Daoy (cell line): ENCODE measurements around the gene ZMYM1. TPM values are rescaled to one million over a fixed set of nuclear protein-coding genes. Genes with fewer than 3 reads are reported as not detected.
A peak's percentile ranks its signal among the peaks of the same experiment; 100 is the strongest.
"Not testable (repeated sequence)": the region's sequence is repeated elsewhere in the genome, so short reads cannot be mapped to it uniquely, and the experiment has no call there.

Experiments
- DNase-seq: peaks from one replicate; pipeline ENCODE4 v3.0.0-alpha.2; 2015; ENCODE audit warnings: low read depth
- total RNA-seq: library from RNA; depleted of rRNA; stranded (reverse); fragments of >200 nt; shearing (Covaris generic); gene quantifications from 2 replicates; pipeline ENCODE4 v1.2.3, GENCODE V29; 2014

Gene ZMYM1
- total RNA-seq, 1 experiment from 2014 or later = 16.3 TPM

DNA sequence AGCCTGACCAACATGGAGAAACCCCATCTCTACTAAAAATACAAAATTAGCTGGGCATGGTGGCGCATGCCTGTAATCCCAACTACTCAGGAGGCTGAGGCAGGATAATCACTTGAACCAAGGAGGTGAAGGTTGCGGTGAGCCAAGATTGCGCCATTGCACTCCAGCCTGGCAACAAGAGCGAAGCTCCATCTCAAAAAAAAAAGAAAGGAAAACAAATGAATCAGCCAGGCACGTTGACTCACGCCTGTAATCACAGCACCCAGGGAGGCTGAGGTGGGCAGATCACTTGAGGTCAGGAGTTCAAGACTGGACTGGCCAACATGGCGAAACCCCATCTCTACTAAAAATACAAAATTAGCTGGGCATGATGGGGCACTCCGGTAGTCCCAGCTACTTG is 2.8 kb upstream of the ZMYM1 start:
- DNase-seq = peak; percentile 85

DNA sequence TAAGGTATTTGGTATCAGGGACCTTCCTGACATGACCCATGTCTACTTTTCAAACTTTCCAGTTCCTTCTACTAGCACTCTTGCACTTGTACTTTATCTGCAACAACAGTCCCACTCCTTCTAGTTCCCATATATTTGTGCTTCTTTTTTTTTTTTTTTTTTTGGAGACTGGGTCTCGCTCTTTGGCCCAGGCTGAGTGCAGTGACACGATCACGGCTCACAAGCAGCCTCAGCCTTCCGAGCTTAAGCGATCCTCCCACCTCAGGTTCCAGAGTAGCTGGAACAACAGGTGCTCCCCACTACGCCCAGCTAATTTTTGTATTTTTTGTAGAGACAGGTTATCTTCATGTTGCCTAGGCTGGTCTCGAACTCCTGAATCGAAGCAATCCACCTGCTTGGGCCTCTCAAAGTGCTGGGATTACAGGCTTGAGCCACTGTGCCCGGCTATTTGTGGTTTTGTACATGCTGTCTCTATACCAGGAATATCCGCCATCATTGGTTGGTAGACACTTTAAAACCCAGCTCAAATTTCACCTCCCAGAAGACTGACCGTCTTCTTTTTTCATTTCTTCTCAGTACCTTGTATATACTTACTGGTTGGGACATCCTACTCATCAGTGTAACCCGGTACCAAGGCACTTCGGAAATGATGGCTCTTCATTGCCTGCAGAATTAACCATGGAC is 1.1 kb downstream of the ZMYM1 start:
- no peak for DNase-seq

DNA sequence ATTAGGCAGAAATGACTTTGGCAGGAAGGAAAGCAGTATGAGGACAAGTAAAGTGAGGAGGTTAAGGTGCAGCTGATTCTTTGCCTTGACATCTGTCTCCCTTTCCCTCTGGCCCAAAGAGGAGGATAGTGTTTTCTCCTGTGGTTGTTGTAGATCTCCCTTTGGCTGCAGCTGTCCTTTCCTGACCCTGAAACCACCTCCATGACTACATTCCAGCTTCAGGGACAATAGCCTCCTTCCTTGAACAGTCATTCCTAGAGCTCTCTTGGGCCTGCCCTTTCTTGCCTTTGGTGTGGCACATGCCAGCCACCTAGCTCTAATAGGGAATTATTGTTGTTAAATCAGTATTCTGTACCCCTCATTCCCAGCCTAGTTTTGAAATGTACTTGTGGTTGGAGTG is 6.2 kb downstream of the ZMYM1 start:
- DNase-seq = no peak

DNA sequence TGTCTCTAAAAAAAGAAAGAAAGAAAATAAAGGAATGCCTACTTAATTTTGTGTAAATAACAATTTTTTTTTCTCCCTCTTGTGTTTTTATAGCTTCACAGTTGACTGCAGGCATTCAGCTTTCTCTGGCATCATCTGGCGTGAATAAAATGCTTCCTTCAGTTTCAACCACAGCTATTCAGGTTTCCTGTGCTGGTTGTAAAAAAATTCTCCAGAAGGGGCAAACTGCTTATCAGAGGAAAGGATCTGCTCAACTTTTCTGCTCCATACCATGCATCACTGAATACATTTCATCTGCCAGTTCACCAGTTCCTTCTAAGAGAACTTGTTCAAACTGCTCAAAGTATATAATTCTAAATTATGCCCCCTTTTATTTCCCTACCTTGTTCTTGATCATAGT is 18.0 kb downstream of the ZMYM1 start:
- no peak for DNase-seq

DNA sequence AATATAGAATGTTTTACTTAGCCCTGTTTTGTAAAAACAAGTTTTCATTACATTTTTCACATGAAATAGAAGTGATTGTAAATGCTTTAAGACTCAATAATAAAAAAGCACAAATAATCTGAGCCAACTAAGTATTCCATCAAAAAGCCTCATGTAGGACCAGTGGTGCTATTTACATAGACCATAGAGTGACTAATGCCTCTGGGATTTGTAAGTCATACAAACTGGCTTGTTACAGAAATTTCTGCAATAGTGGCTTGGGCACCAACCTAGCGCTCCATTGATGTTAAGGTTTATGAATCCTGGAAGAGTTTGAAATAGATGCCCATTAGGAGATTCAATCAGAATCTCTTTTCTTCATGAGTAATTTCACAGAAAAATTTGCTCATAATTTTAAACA is 31.9 kb downstream of the ZMYM1 start:
- DNase-seq = peak; percentile 12

DNA sequence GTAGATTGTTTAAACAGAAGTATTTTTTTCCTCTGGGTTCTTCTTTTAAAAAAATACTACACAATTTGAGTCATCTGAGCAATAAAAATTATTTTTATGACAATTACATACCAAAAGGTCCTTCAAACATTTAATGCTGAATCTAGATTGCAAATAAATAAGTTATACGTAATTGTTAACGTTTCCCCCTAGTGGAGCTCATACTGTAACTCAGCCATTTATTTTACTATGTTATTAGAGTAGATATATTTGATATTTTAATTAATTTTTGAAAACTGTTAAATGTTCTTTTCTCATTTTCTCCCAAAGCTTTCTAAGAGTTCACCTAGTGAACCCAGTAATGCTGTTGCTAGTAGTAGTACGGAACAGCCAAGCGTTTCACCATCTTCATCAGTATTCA is 33.5 kb downstream of the ZMYM1 start:
- DNase-seq = no peak

DNA sequence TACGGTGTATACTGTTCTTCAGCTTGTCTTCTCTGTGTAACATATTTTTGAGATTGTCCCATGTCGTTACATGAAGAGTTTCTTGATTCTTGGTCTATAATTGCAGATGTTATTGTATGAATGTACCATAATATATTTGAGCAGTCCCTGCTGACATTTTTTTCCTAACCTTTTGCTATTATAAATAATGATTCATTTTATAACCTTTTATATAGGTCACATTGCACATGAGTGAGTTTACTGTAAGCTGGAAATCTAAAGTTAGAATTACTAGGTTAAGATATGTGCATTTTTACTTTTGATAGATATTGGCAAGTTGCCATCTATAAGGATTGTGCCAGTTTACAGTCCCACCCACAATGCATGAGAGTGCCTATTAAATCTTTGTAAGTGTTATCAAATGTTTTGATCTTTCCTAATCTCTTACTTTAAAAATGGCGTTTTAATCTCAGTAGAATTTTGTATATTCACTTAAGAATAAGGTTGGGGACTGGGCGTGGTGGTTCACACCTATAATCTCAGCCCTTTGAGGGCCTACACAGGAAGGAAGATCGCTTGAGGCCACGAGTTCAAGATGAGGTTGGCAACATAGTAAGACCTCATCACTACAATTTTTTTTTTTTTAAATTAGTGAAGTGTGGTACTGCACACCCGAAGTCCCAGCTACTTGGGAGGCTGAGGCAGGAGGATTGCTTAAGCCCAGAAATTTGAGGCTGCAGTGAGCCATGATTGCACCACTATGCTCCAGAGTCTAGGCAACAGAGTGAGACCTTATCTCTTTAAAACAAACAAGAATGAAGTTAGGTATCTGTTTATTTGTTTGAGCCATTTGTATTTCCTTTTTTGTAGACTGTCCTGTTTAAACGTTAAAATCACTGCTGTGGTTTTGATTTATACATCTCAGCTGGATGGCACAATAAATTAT is 36.5 kb downstream of the ZMYM1 start:
- no peak for DNase-seq

DNA sequence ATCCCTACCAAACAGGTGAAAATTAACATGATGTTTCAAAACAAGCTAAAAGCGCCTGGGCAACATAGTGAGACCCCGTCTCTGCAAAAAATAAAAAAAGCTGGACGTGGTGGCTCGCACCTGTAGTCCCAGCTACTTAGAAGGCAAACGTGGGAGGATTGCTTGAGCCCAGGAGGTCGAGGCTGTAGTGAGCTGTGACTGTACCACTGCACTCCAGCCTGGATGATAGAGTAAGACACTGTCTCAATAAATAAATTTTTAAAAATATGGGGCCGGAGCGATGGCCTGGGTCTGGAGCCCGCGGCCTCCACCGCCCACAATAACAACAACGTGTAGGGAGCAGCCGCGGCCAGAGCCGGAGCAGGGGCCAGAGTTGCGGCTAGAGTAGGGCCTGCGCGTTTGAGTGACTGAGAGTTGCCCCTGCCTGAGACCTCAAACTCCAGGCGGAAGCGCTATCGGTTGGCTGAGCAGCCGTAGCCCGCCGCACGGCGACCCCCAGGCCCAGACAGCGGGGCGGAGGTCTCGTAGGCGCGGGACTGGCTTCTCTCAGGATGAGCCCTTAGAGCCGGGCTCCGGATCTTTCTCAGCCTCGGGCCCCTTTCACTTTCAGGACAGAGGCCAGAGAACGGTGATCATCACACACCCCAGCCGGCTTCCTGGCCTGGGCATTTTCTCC is 41.4 kb downstream of the ZMYM1 start:
- peak; percentile 6 for DNase-seq

DNA sequence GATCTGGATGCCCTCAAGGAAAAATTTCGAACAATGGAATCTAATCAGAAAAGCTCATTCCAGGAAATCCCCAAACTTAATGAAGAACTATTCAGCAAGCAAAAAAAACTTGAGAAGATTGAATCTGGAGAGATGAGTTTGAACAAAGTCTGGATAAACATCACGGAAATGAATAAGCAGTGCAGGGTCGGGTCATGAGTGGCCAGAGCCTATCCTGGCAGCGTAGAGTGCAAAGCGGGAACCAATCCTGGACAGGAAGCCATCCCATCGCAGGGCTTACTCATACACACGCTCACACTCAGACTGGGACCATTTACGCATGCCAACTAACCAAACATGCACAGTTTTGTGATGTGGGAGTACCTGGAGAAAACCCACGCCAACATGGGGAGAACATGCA is 43.1 kb downstream of the ZMYM1 start:
- DNase-seq = peak; percentile 19

DNA sequence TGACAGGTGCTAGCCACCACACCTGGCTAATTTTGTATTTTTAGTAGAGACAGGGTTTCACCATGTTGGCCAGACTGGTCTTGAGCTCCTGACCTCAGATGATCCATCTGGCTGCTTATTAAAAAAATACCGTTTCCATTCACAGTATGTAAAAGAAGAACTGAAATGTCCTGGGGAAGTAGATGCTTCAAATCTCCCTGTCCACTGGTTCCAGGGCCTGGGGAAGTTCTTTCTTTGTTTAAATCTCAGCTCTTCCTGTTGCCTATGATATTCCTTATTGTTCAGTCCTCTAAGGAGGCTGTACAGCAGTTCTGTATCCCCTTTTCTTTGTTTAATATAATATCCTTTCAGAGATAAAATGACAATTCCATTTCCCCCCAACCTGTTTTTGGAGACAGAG is 47.4 kb downstream of the ZMYM1 start:
- DNase-seq = no peak

DNA sequence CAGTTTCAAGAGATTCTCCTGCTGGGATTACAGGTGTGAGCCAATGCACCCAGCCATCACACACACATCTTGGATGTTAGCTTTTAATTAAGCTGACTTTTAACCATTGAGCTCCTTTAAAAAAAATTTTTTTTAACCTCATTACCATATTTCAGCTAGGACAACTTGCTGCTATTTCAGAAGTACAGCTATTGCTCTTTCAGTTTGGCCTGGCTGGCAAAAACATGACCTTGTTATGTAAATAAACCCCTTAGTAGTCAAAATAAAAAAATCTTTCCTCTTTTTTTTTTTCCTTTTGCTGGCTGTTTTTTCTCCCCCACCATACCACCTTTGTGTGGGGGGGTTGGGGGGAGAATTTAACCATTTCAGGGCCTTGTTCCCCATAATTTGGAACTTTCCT is 49.9 kb downstream of the ZMYM1 start:
- DNase-seq = no peak

DNA sequence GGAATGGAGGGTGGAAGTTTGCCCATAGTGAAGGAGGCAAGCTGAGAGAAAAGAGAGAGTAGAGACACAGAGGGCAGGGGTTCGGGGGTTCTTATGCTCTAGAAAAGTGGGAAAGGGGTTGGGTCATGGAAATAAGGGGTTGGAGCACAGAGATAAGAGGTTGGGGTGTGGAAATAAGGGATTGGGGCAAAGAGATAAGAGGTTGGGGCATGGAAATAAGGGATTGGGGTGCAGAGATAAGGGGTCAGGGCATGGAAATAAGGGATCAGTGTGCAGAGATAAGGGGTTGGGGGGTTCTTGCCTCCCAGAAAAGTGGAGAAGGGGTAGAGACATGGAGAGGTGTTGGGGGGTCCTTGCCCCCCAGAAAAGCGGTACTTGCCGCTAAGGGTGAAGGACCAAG is 57.6 kb downstream of the ZMYM1 start:
- no peak for DNase-seq

DNA sequence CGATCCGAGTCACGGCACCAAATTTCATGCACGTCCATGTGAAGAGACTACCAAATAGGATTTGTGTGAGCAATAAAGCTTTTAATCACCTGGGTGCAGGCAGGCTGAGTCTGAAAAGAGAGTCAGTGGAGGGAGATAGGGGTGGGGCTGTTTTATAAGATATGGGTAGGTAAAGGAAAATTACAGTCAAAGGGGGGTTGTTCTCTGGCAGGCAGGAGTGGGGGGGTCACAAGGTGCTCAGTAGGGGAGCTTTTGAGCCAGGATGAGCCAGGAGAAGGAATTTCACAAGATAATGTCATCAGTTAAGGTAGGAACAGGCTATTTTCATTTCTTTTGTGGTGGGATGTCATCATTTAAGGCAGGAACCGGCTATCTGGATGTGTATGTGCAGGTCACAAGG is 58.4 kb downstream of the ZMYM1 start:
- DNase-seq = not testable (repeated sequence)

DNA sequence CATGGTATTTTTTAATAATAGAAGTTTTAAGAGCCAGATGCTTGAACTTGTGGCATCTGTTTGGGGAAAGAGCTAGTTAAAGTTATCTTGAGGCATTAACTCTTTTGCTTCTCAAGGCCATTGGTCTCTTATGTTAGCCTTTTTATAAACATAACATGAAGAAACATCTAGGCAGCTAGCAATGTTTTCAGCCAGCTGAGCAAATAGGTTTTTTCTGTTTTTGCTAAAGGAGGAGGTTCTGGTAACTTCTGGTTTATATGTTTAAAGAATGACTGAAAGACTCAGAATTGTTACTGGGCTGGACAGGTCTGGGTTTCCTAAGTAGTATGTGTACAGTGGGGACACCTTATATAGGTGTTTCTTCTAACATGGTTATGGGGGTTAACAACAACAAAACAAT is 63.1 kb downstream of the ZMYM1 start:
- DNase-seq = not testable (repeated sequence)

DNA sequence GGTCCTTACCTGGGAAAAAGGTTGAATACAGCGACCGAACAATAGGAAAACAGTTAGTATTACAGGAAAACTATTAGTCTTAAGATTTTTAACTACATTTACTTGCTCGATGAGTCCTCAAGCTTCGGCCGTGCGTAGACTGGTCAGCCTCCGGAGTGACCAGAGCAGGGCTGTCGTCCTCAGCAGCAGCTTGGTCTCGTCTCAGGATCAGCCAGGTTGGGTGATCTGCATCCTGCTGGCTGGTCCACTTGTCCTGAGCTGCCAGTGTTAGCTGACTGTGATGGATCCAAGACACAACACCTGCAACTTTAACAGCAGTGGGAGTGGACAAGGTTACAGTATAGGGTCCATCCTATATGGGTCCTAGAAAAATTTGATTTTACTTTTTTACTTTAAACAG is 63.5 kb downstream of the ZMYM1 start:
- not testable (repeated sequence) for DNase-seq

DNA sequence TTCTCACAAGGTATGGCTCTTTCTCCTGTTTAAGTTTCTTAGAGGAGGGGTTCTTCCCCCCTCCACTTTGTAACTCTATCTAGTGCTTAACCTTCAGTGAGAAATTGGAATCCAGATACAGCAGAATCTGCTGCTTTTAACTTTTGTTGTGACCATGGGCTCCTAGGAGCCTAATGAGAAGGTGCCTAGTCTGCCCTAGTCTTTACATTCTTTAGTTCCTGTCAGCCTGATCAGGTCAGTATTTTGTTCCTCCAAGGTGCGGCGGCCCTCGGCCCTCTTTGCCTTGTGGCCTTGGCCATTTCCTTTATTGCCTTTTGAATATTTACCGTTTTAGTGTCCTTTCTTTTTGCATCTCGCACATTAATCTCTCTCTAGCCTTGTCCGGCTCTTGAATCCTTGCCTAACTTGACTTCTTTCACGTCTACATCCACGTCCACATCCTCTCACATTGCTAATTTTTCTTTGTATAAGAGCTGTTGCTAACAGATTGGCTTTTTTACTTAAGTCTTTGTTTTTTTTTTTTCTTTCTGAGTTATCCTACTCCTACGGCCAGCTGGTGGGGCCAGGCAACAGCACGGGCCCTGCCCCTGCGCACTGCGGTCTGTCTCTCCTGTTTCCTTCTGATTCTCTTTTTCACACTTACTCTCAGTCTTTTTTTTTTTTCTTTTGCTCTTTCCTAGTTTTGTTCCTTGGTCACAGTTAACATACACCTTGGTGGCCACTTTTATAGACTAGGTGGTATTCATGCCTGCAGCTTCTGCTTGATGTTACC is 64.7 kb downstream of the ZMYM1 start:
- no peak for DNase-seq

DNA sequence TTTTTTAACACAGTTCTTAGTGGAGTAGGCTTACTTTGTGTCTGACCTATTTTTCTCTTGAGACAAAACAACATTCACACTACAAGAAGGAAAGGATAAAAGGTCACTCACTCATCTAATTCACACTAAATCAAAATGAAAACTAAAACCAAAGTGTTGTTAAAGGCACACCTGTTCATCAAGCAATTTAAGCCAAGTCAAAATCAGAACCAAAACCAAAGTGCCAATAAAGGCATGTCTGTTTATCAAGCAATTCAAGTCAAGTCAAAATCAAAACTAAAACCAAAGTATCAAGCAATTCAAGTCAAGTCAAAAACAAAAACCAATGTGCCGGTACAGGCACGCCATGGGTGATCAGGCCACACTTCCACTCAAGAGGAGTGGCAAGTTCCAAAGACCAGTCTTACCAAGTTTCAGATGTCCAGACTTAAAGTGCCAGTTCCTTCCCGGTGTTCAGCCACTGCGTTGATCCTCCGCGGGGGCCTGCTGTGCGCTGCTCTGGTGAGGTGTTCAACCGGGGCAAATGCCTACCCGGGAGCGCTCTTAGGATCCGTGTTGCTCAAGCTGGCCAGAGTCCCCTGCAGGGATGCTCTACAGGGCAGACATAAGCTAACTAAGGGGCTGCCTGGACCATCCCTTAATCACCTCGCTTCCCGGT is 66.8 kb downstream of the ZMYM1 start:
- not testable (repeated sequence) for DNase-seq

DNA sequence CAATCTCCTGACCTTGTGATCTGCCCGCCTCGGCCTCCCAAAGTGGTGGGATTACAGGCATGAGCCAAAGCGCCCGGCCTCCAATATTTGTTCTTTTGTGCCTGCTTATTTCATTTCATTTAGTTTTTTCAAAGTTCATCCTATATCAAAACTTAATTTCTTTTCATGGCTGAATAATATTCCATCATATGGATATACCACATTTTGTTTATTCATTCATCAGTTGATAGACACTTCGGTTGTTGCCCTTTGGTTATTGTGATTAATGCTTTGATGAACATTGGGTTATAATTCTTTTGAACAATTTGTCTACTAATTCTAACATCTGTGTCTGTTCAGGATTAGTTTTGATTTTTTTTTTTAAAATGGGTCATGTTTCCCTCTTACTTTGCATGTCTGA is 72.0 kb downstream of the ZMYM1 start:
- no peak for DNase-seq

DNA sequence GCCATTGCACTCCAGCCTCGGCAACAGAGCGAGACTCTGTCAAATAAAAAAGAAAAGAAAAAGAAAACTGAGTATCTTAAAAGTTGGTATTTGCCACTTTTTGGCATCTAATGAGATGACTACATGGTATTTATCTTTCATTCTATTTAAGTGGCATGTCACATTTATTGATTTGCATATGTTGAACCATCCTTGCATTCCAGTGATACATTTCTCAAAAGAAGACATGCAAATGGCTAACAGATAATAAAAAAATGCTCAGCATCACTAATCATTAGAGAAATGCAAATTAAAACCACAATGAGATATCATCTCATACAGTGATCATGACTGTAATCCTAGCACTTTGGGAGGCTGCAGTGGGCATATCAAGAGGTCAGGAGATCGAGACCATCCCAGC is 85.7 kb downstream of the ZMYM1 start:
- DNase-seq = no peak
